LNCAP (cell line): ENCODE measurements around the gene ZNF285.

Experiments
- CTCF ChIP-seq: fragments of 450-650 bp; IDR thresholded peaks from 2 replicates; pipeline ENCODE4 v1.5.1; 2017; ENCODE audit warnings: mild to moderate bottlenecking

The ZNF285 gene

GRCh38 chr19:44367024-44367423, 34.4 kb downstream of the ZNF285 start:
- no peak for TF ChIP-seq CTCF

- TF ChIP-seq CTCF: no peak
Measured at GRCh38 chr19:44356383-44357111, 44.9 kb downstream of the ZNF285 start, which contains the start of gene ZNF112. ZNF112 (minus strand) TSS chr19:44356680; CDS start chr19:44340539, 16,141 bp downstream.

GRCh38 chr19:44346556-44346955, 54.9 kb downstream of the ZNF285 start:
- no peak for TF ChIP-seq CTCF

- no peak for TF ChIP-seq CTCF
Measured at GRCh38 chr19:44345959-44346358, 55.4 kb downstream of the ZNF285 start.

- TF ChIP-seq CTCF: no peak
Measured at GRCh38 chr19:44344255-44344654, 57.2 kb downstream of the ZNF285 start.

- no peak for TF ChIP-seq CTCF
Measured at GRCh38 chr19:44341794-44342193, 59.6 kb downstream of the ZNF285 start.
